Islet precursor cell (in vitro differentiated cells): ENCODE results near the gene DESI1.
"Not testable (repeated sequence)": the region's sequence is repeated elsewhere in the genome, so short reads cannot be mapped to it uniquely, and the experiment has no call there.

ENCODE experiments used
- DNase-seq: peaks from one replicate; pipeline ENCODE4 v3.0.0-alpha.2; 2018

The DESI1 gene

GRCh38 chr22:41620589-41621098 lies at the start of gene DESI1:
Gene DESI1 (minus strand): TSS chr22:41621043. CDS start chr22:41620839, 204 bp downstream.
- no peak for DNase-seq

- peak; percentile 60 for DNase-seq
These were observed 48.4 kb upstream of the DESI1 start for GRCh38 chr22:41668971-41669911.

- DNase-seq = peak; percentile 22
These were observed 44.1 kb upstream of the DESI1 start for GRCh38 chr22:41664951-41665350.

GRCh38 chr22:41664490-41664889 lies 43.6 kb upstream of the DESI1 start:
- DNase-seq = peak; percentile 64

- DNase-seq = peak; percentile 24
These were observed 42.8 kb upstream of the DESI1 start for GRCh38 chr22:41663594-41663993.

DNA sequence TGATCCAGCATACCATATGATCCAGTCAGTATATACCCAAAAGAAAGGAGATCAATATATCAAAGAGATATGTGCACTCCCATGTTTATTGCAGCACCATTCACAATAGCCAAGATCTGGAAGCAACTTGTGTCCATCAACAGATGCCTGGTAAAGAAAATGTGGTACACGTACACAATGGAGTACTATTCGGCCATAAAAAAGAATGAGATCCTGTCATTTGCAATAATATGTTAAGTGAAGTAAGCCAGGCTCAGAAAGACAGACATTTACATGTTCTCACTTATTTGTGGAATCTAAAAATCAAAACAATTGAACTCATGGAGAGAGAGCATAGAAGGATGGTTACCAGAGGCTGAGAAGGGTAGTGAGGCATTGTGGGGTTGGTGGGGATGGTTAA lies 40.9 kb upstream of the DESI1 start:
- DNase-seq = no peak

DNA sequence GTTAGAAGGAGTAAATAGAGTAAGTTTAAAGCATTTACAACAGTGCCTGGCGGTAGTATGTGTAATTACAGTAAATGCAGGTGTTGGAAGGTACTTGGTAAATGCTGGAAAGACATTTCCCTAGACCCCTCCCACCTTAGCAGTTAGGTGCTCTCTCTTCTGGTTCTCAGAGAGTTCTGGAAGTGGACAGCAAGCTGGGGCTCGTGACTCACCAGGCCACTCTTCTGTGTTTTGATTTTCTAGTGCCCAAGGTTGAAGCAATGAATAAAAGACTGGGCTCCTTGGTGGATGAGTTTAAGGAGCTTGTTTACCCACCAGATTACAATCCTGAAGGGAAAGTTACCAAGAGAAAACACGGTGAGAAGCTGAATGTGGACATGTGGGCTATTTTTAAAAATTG lies 40.2 kb upstream of the DESI1 start:
- peak; percentile 33 for DNase-seq

GRCh38 chr22:41660416-41660815 lies 39.6 kb upstream of the DESI1 start:
- peak; percentile 20 for DNase-seq

- DNase-seq = peak; percentile 29
These were observed 39.1 kb upstream of the DESI1 start for GRCh38 chr22:41659941-41660340.

DNA sequence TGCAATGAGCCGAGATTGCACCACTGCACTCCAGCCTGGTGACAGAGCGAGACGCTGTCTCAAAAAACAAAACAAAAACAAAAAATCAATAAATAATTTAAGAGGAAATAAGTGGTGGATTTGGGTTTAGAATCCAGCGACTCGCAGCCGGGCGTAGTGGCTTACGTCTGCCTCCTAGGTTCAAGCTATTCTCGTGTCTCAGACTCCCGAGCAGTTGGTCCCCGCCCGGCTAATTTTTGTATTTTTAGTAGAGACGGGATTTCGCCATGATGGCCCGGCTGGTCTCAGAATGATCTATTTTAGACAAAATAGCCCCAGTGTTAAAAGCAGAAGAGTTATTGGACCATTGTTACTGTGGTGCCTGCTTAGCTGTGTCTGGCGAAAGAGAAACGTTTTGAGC lies 38.0 kb upstream of the DESI1 start:
- peak; percentile 23 for DNase-seq

DNA sequence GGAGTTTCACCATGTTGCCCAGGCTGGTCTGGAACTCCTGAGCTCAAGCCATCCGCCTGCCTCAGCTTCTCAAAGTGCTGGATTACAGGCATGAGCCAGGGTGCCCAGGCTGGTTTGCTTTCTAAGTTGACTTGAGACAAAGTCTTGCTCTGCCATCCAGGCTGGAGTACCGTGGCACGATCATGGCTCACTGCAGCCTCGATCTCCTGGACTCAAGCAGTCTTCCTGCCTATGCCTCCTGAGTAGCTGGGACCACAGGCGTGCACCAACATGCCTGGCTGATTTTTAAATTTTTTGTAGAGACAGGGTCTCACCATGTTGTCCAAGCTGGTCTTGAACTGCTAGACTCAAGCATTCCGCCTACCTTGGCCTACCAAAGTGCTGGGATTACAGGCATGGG lies 36.9 kb upstream of the DESI1 start:
- peak; percentile 17 for DNase-seq

DNA sequence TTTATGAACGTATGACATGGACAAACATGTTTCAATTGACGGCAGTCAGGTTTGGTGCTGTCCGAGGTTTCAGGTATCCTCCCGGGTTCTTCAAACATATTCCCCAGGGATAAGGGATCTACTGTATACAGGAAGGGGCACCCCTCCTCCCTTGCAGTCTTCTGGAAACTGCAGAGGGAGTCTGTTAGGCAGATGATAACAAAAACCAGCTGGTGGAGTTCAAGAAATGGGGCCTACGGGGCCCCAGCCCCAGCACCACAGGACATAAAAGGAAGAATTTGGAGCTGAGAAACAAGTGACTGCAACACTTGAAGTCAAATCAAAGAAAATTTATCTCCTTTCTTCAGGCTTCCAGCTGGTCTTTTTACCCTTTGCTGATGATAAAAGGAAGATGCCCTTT lies 35.7 kb upstream of the DESI1 start:
- peak; percentile 18 for DNase-seq

- DNase-seq = peak; percentile 11
These were observed 33.5 kb upstream of the DESI1 start for GRCh38 chr22:41654322-41654721.

GRCh38 chr22:41650821-41651220 lies 30.0 kb upstream of the DESI1 start:
- DNase-seq = no peak

- DNase-seq = no peak
These were observed 29.4 kb upstream of the DESI1 start for GRCh38 chr22:41650229-41650628.

DNA sequence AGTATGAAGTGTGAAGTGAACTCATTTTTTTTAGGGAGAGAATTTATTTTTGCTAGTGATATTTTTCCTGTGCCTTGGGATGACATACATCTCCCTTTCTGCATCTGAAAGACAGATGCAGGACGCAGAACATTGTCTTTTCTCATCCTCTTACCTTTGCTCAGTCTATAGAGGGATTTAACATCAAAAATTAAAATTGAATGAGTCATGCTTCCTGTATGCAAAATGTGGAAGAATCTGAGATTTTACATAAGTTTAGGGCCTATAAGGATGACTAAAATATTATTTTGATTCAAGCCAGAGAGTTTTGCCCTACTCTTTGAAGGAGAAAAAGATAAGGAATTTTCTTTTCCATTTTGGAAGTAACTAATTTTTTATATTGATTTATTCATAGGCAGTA lies 27.6 kb upstream of the DESI1 start:
- no peak for DNase-seq

GRCh38 chr22:41647771-41648170 lies 26.9 kb upstream of the DESI1 start:
- no peak for DNase-seq

DNA sequence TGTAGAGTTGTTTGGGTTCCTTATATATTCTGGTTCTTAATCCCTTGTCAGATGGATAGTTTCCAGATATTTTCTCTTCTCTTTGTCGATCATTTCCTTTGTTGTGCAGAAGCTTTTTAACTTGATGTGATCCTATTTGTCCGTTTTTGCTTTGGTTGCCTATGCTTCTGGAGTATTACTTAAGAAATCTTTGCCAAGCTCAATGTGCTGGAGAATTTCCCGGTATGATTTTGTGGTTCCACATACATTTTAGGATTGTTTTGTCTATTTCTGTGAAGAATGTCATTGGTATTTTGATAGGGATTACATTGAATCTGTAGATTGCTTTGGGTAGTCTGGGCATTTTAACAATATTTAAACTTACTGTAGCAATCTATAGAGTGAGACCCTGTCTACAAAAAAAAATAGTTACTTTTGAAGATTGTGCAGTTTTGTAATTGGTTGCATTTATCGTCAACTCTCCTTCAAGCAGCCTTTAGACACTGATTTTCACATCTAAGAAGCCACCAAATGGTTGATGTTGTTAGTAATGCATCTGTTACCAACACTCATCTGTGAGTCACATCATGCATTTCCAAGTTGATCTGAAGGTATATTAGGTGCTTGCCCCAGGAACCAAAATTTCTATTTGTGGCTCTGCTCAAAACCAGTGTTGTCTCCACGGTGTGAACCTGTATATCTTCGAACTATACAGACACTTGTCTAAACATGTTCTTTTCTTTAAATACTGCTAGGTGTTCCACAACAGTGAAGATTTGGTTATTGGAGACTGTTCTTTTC lies 21.7 kb upstream of the DESI1 start:
- DNase-seq = no peak

DNA sequence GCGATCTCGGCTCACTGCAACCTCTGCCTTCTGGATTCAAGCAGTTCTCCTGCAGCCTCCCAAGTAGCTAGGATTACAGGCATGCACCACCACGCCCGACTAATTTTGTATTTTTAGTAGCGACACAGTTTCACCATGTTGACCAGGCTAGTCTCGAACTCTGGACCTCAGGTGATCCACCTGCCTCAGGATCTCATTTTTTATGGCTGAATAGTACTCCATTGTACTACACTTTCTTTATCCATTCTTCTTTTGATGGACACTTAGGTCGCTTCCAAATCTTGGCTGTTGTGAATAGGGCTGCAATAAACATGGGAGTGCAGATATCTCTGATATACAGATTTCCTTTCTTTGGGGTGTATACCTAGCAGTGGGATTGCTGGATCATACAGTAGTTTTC lies 21.0 kb upstream of the DESI1 start:
- DNase-seq = no peak

- DNase-seq = no peak
These were observed 17.9 kb upstream of the DESI1 start for GRCh38 chr22:41638748-41639147.

DNA sequence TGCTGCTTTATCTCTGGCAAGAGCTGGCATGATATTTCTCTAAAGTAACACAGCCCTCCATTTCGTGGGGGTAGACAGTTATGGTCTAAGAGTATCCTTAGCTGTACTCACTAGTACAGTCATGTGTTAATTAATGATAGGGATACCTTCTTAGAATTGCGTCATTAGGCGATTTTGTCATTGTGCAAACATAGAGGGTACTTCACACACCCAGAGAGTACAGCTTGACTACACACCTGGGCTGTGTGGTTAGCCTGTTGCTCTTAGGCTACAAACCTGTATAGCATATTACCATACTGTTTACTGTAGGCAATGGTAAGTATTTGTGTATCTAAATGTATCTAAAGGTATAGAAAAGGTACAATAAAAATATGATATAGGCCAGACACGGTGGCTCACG lies 17.3 kb upstream of the DESI1 start:
- no peak for DNase-seq

DNA sequence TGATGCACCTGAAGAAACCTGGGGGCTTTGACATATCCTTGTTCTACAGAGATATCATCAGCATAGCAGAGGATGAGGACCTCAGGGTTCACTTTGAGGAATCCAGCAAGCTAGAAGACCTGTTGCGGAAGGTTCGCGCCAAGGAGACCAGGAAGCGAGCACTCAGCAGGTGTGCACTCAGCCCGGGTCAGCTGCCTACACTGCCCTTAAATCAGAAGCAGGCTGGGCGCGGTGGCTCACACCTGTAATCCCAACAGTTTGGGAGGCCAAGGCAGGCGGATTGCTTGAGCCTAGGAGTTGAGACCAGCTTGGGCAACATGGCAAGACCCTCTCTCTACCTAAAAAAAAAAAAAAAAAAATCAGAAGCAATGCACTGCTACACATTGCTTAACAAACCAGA lies 16.8 kb upstream of the DESI1 start:
- not testable (repeated sequence) for DNase-seq

- DNase-seq = no peak
These were observed 15.6 kb upstream of the DESI1 start for GRCh38 chr22:41636467-41636866.

GRCh38 chr22:41634610-41635009 lies 13.8 kb upstream of the DESI1 start:
- not testable (repeated sequence) for DNase-seq
